ENCODE data around the gene DHX32. TPM values are rescaled to one million over a fixed set of nuclear protein-coding genes. Genes with fewer than 3 reads are reported as not detected.

Gene DHX32
- total RNA-seq, 1 donor from 2014 or later, result 15.5 TPM

GRCh38 chr10:125843603-125844329 is 37.3 kb downstream of the DHX32 start:
- Mint-ChIP-seq H3K4me1 (no peaks in the 10 kb centered on the region), H3K4me3 (no peak overlapping the region), H3K36me3 (ENCODE audit: low read depth) (peaks cover 69% of the 10 kb centered on the region), H3K27ac (no peak overlapping the region), H3K27me3 (no peaks in the 10 kb centered on the region), H3K9me3 (no peaks in the 10 kb centered on the region)
- POLR2A ChIA-PET, result interaction anchor here (0.7 kb wide), 1 partner anchor 22 kb away, joined by 3 read pairs; no protein-coding TSS in a partner anchor
- TF ChIP-seq, protein P1, sequence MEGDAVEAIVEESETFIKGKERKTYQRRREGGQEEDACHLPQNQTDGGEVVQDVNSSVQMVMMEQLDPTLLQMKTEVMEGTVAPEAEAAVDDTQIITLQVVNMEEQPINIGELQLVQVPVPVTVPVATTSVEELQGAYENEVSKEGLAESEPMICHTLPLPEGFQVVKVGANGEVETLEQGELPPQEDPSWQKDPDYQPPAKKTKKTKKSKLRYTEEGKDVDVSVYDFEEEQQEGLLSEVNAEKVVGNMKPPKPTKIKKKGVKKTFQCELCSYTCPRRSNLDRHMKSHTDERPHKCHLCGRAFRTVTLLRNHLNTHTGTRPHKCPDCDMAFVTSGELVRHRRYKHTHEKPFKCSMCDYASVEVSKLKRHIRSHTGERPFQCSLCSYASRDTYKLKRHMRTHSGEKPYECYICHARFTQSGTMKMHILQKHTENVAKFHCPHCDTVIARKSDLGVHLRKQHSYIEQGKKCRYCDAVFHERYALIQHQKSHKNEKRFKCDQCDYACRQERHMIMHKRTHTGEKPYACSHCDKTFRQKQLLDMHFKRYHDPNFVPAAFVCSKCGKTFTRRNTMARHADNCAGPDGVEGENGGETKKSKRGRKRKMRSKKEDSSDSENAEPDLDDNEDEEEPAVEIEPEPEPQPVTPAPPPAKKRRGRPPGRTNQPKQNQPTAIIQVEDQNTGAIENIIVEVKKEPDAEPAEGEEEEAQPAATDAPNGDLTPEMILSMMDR (IDR thresholded peaks at IDR 0.05), result no peak
- ATAC-seq (ENCODE audit: low read depth), result no peak
- CTCF ChIA-PET, result no interaction called here
- DNase-seq, result no peak
- intact Hi-C loops (cut with micrococcal nuclease), result no loop called here

GRCh38 chr10:125840955-125841354 is 40.1 kb downstream of the DHX32 start:
- POLR2A ChIA-PET, result no interaction called here
- intact Hi-C loops (cut with micrococcal nuclease), result no loop called here
- ATAC-seq (ENCODE audit: low read depth), result no peak
- H3K4me3 Mint-ChIP-seq, result no peak overlapping the region
- no peak for DNase-seq
- TF ChIP-seq, protein P1 (IDR thresholded peaks at IDR 0.05), result no peak
- H3K27ac Mint-ChIP-seq, result no peak overlapping the region
- no peaks in the 10 kb centered on the region for H3K4me1 Mint-ChIP-seq
- H3K27me3 Mint-ChIP-seq, result no peaks in the 10 kb centered on the region
- CTCF ChIA-PET, result no interaction called here
- H3K9me3 Mint-ChIP-seq, result no peaks in the 10 kb centered on the region
- peaks cover 79% of the 10 kb centered on the region for H3K36me3 Mint-ChIP-seq (ENCODE audit: low read depth)

DNA sequence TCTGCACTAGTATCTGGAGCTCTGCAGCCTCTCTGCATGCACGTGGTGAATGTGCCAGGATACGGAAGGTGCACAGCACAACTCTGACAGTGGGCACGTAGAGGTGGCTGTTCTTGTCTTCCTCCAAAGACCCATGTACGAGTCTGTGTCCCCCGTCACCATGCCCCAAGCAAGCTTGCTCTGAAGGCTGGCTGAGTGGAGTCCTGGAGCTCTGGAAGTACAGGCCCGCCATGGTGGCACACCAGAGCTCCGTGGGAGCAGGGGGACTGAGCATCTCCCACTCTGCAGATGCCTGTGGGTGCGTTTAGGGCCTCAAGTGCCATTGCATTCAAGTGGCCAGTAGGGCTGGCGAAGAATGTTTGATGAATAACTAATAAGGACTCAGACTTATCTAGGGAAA is 40.7 kb downstream of the DHX32 start:
- TF ChIP-seq, protein P1 (IDR thresholded peaks at IDR 0.05), result no peak
- H3K4me3 Mint-ChIP-seq, result no peak overlapping the region
- H3K36me3 Mint-ChIP-seq (ENCODE audit: low read depth), result peaks cover 82% of the 10 kb centered on the region
- intact Hi-C loops (cut with micrococcal nuclease), result no loop called here
- ATAC-seq (ENCODE audit: low read depth) (no peak), DNase-seq (no peak)
- H3K4me1 Mint-ChIP-seq, result no peaks in the 10 kb centered on the region
- CTCF ChIA-PET, result no interaction called here
- POLR2A ChIA-PET, result no interaction called here
- peak overlapping the region; percentile 21 for H3K27ac Mint-ChIP-seq
- no peaks in the 10 kb centered on the region for H3K27me3 Mint-ChIP-seq
- no peaks in the 10 kb centered on the region for H3K9me3 Mint-ChIP-seq

DNA sequence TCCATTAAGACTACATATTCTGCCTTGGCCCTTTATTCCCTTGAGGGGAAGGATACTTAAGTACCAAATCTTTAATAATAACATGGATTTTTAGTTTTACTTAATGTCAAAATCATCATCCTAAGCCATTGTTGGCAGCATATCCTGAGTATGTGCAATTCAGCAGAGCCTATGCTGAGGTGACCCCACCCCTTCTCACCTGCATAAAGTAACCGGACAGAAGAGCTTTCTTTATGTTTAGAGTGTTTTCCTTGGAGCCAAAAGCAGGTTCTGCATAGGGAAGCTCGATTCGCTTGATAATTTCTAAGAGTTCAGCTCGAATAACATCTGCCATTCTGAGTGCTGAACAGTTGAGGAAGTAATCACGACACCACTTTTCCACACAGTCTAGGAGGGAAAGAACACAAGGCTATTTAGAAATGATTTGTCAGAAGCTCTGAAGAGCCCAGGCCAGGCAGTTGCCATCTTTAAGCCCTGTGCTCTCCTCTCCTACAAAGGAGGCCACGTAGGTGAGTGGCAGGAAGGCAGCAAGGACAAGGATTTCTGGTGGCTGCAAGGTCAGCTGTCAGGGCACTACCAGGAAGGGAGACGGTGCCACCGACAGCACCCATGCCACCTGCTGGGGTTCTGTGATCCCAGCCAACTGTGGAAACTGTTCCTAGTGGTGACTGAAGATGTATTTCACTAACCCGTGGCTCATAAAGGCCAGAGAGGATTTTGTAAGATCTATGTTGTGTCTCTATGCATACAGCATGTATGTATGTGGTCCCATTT is 42.1 kb downstream of the DHX32 start:
- Mint-ChIP-seq H3K27ac (no peak overlapping the region), H3K4me3 (no peak overlapping the region), H3K9me3 (no peaks in the 10 kb centered on the region), H3K4me1 (no peaks in the 10 kb centered on the region), H3K36me3 (ENCODE audit: low read depth) (peaks cover 86% of the 10 kb centered on the region), H3K27me3 (no peaks in the 10 kb centered on the region)
- ChIA-PET POLR2A (no interaction called here), CTCF (no interaction called here)
- TF ChIP-seq, protein P1 (IDR thresholded peaks at IDR 0.05), result no peak
- intact Hi-C loops (cut with micrococcal nuclease), result no loop called here
- ATAC-seq (ENCODE audit: low read depth) (no peak), DNase-seq (no peak)

- Mint-ChIP-seq H3K27me3 (no peaks in the 10 kb centered on the region), H3K4me3 (no peak overlapping the region), H3K27ac (no peak overlapping the region), H3K36me3 (ENCODE audit: low read depth) (peaks cover 88% of the 10 kb centered on the region), H3K9me3 (no peaks in the 10 kb centered on the region), H3K4me1 (no peaks in the 10 kb centered on the region)
- ChIA-PET CTCF (no interaction called here), POLR2A (no interaction called here)
- no peak for ATAC-seq (ENCODE audit: low read depth)
- TF ChIP-seq, protein P1 (IDR thresholded peaks at IDR 0.05), result no peak
- no peak for DNase-seq
- intact Hi-C loops (cut with micrococcal nuclease), result no loop called here
These were observed 44.3 kb downstream of the DHX32 start for GRCh38 chr10:125836746-125837145.

Measured in activated B cell treated with CpG ODN at 0.5 μM for 24 hours (primary cell).